Measurements from ENCODE around the gene NPR1. TPM values are rescaled to one million over a fixed set of nuclear protein-coding genes. Genes with fewer than 3 reads are reported as not detected.

Gene NPR1
- total and polyA plus RNA-seq, 2 experiments from 2014 or later: 3.7 to 9.0 TPM

GRCh38 chr1:153673511-153673910, 5.0 kb upstream of the NPR1 start (continued):
- no peak for TF ChIP-seq EZH2 (IDR thresholded peaks at IDR 0.05; ENCODE audit: low read depth, unreplicated experiment)
- TF ChIP-seq POLR2AphosphoS5 (IDR thresholded peaks at IDR 0.05; ENCODE audit: low read depth): no peak
- TF ChIP-seq CTCF (conservative IDR thresholded peaks at IDR 0.05; ENCODE audit: low read depth in 2 of 2): no peak
- no peak for TF ChIP-seq EZH2phosphoT487 (IDR thresholded peaks at IDR 0.05; ENCODE audit: unreplicated experiment)
- no peak for TF ChIP-seq JUNB (IDR thresholded peaks at IDR 0.05; ENCODE audit: unreplicated experiment)
- TF ChIP-seq NANOG (IDR thresholded peaks at IDR 0.05; ENCODE audit: borderline replicate concordance): no peak

- H3K27ac ChIP-seq (ENCODE audit: low read depth): no peak overlapping the region
- peak; percentile 64 for ATAC-seq
- TF ChIP-seq POLR2AphosphoS5 (IDR thresholded peaks at IDR 0.05; ENCODE audit: low read depth) (no peak), ZNF462 (CRISPR knock-in tag; IDR thresholded peaks at IDR 0.05) (no peak), CTCF (conservative IDR thresholded peaks at IDR 0.05; ENCODE audit: low read depth in 2 of 2) (peak; percentile 86 to 97)
- H3F3A ChIP-seq (replicated peaks; ENCODE audit: low read depth): peaks cover 7% of the 10 kb centered on the region
- DNase-seq (ENCODE audit: low spot score): peak; percentile 85
- H3K9me2 ChIP-seq (ENCODE audit: insufficient read depth): no peaks in the 10 kb centered on the region
- H3K27me3 ChIP-seq (ENCODE audit: insufficient read depth): peaks cover 35% of the 10 kb centered on the region
- H3K4me3 ChIP-seq: peak overlapping the region; percentile 85
- H2AFZ ChIP-seq: peak overlapping the region; percentile 98; the same call in 1 of the 2 replicates
- H3K36me3 Mint-ChIP-seq (ENCODE audit: low read depth): peaks cover 14% of the 10 kb centered on the region
- no peak overlapping the region for H3K27ac Mint-ChIP-seq
- H3K4me2 ChIP-seq: peak overlapping the region; percentile 99
- no peaks in the 10 kb centered on the region for H3K36me3 ChIP-seq (ENCODE audit: insufficient read depth)
- peaks cover 24% of the 10 kb centered on the region for H3K4me1 Mint-ChIP-seq
- H3K9me3 Mint-ChIP-seq: no peaks in the 10 kb centered on the region; the same call in 2 of the 3 replicates
- peaks cover 25% of the 10 kb centered on the region for H3K27me3 Mint-ChIP-seq (ENCODE audit: insufficient read depth, low read depth, poor library complexity)
- peak overlapping the region; percentile 84 for H3K4me3 Mint-ChIP-seq
- no peaks in the 10 kb centered on the region for H3K79me2 ChIP-seq (replicated peaks; ENCODE audit: insufficient read depth)
- H4K20me1 ChIP-seq (replicated peaks; ENCODE audit: insufficient read depth): no peaks in the 10 kb centered on the region
- H3K4me1 ChIP-seq (ENCODE audit: insufficient read depth): peaks cover 6% of the 10 kb centered on the region
Observed at GRCh38 chr1:153677718-153678518, 570 bp upstream of the NPR1 start.

Measured in GM23338 (cell line).